ENCODE results near the gene INTS11.
A peak's percentile ranks its signal among the peaks of the same experiment; 100 is the strongest.
"Not testable (repeated sequence)": the region's sequence is repeated elsewhere in the genome, so short reads cannot be mapped to it uniquely, and the experiment has no call there.

Gene INTS11

GRCh38 chr1:1327291-1327690, 2.8 kb upstream of the INTS11 start:
- DNase-seq = no peak

- DNase-seq = no peak
Observed at GRCh38 chr1:1326075-1326605, 1.7 kb upstream of the INTS11 start.

GRCh38 chr1:1325288-1326074, 1.0 kb upstream of the INTS11 start:
- peak; percentile 16 for DNase-seq

- no peak for DNase-seq
Observed at GRCh38 chr1:1324084-1324523, 356 bp downstream of the INTS11 start.

GRCh38 chr1:1322952-1323351, 1.5 kb downstream of the INTS11 start:
- DNase-seq = no peak

DNA sequence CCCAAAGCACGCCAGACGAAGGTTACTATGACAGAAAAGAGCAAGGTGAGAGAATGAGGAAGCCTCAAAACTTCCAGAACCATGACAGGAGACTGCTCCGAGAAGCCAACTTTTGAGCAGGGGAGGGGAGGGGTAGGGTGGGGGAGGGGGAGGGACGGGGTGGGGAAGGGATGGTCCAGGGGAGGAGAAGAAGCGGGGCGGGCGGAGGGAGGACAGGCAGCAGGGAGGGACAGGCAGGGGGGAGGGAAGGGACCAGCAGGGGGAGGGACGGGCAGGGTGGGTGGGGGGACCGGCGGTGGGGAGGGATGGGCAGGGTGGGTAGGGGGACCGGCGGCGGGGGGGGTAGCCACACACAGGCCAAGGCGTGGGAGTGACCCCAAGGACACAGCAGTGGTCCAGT, 2.0 kb downstream of the INTS11 start:
- DNase-seq = no peak

- no peak for DNase-seq
Observed at GRCh38 chr1:1321477-1321876, 3.0 kb downstream of the INTS11 start.

DNA sequence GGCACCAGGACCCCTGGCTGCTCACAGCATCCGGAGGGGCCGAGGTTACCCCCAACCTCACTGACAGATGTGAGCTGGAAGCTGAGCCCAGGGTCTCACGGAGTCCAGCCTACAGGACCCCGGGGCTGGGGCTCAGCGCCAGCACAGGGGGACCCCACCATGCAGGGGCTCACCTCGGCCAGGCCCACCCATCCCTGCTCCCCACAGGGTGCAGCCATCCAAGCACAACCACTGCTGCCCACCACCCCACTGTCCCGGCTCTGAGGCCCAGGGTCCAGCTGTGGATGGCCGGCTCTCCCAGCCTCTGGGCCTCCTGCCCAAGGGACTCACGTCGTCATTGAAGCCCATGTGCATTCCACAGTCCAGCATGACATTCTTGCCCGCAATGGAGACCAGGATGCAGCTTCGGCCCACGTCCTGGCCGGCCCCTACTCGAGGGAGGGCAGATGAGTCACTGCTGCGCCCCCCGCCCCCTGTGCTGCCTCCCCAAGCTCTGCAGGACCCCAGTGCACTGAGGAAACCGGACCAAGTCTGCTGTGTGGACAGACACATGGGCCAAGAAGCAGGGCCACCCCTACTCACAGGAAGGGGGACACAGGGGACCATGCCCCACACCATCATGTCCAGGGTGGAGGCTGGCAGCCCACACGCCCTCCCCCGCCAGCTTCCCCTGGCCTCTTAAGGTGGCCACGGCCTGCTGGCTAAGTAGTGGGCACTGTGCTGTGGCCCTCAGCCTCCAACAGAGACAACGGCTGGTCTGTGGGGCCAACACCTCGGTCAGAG, 3.6 kb downstream of the INTS11 start:
- no peak for DNase-seq

GRCh38 chr1:1319646-1319941, 4.9 kb downstream of the INTS11 start:
- no peak for DNase-seq

GRCh38 chr1:1318777-1319645, 5.4 kb downstream of the INTS11 start:
- no peak for DNase-seq

GRCh38 chr1:1318131-1318652, 6.3 kb downstream of the INTS11 start:
- DNase-seq = no peak

DNA sequence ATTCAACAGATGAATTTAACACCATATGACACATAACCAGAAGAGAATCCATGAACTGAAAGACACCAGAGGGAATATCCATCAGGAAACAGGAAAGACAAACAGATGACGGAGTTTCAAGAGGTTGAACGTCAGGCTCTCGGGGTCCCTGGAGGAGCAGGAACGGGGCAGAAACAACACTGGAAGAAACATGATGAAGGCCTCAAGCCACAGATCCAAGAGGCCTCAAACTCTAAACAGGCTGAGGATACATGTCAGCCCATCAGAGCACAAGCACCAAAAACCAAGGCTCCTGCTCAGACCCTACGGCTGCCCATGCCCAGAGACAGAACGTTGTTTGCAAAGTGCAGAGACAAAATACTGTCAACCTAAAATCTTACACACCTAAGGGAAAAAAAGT, 7.0 kb downstream of the INTS11 start:
- DNase-seq = no peak

DNA sequence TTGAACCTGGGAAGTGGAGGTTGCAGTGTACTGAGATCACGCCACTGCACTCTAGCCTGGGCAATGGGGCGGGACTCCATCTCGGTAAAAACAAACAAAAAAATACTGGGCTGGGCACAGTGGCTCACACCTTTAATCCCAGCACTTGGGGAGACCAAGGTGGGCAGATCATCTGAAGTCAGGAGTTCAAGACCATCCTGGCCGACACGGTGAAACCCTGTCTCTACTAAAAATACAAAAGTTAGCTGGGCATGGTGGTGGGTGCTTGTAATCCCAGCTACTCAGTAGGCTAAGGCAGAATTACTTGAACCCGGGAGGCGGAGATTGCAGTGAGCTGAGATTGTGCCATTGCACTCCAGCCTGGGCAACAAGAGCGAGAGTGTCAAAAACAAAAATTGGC, 8.3 kb downstream of the INTS11 start:
- not testable (repeated sequence) for DNase-seq

DNA sequence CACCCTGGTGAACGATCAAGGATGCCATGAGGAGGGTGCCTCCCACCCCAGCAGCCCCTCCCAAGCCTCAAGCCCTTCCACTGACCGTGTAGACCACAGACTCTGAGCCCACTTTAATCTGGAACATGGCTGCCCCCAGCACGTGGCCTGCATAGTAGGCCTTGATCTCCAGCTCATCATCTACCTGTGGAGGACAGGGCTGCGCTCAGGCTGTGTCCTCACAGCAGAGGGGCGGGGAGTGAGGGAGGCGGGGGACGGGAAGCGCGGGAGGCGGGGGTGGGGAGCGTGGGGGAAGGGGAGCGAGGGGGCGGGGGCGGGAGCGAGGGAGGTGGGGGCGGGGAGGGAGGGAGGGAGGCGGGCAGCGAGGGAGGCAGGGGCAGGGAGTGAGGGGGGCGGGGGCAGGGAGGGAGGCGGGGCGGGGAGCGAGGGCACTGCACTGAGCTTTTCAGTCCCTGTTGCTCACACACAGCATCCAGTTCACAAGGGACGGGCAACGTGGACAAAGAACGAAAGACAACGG, 9.0 kb downstream of the INTS11 start:
- DNase-seq = no peak

DNA sequence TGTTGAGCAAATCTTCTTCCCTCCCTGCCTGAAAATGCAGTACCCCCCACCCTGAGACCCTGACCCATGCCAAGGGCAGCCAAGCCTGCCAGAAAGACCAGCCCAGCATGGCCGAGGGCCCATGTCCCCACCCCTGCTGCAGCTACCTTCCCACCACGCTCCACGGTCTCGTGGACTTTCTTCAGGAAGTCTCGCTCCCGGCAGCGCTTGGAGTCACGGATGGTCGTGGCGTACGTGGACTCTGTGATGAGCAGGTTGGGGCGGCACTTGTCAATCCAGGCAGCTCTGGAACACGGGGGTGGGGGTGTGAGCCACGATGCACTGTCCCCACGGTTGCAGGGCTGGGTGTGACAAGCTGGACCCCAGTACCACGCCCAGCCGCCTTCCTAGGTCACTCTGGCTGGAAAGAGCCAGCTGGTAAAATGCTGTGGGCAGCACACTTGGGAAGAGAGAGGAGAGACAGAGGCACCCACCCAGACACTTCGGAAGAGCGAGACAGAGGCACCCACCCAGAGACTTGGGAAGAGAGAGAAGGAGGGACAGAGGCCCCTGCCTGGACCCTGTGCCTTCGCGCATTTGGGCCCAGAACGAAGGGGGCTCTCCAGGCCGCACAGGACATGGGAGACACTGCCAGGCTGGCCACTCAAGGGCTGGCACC, 9.7 kb downstream of the INTS11 start:
- no peak for DNase-seq

GRCh38 chr1:1314237-1314586, 10.2 kb downstream of the INTS11 start:
- no peak for DNase-seq

- no peak for DNase-seq
Observed at GRCh38 chr1:1313500-1314236, 10.8 kb downstream of the INTS11 start.

DNA sequence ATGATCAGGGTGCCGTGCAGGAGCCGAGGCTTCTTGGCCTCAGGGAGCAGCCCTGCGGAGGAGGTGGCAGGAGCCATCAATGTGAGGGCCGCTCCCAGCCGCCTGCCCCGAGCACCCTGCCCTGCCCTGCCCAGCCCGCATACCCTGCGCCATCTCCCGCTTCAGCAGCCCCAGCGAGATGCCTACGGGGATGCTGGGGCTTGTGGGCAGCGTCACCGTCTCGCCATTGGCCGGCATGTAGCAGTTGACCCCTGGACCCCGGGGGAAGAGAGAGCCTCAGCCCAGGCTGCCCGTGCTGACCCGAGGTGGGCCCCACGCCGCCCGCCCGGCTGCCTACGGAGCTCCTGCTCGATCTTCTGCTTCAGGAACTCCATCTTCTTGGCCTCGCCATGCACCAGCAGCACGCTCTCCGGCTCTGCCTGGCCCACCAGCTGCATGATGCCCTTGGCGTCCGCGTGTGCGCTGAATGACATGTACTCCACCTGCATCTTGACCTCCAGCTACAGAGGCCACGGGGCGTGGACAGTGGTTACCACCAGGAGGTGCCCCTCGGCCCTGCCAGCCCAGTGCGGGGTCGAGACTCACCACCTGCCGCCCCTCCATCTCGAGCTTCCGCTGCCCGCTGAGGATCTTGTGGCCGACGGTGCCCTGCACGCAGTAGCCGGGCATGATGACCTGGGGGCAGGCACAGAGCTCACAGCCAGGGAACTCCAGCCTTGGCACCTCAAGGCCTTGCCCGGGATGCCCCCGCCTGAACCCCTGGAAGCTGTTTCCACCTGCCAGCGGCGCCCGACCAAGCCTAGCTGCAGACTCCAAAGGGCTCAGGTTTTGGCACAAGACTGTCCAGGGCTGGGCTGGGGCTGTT, 11.8 kb downstream of the INTS11 start:
- no peak for DNase-seq

GRCh38 chr1:1311107-1312104, 13.1 kb downstream of the INTS11 start:
- DNase-seq = no peak
